HG02840 (cell line): ENCODE results near the gene KIF3A.

ENCODE experiments used
- ATAC-seq: cut with Tn5 transposase; IDR thresholded peaks from one replicate; pipeline ENCODE4 v1.9.1; 2021; ENCODE audit warnings: mild to moderate bottlenecking, moderate library complexity, moderate number of reproducible peaks; ENCODE audit not compliant: unreplicated experiment, low FRiP score

Gene KIF3A

GRCh38 chr5:132647473-132647872 is 89.9 kb downstream of the KIF3A start:
- no peak for ATAC-seq

DNA sequence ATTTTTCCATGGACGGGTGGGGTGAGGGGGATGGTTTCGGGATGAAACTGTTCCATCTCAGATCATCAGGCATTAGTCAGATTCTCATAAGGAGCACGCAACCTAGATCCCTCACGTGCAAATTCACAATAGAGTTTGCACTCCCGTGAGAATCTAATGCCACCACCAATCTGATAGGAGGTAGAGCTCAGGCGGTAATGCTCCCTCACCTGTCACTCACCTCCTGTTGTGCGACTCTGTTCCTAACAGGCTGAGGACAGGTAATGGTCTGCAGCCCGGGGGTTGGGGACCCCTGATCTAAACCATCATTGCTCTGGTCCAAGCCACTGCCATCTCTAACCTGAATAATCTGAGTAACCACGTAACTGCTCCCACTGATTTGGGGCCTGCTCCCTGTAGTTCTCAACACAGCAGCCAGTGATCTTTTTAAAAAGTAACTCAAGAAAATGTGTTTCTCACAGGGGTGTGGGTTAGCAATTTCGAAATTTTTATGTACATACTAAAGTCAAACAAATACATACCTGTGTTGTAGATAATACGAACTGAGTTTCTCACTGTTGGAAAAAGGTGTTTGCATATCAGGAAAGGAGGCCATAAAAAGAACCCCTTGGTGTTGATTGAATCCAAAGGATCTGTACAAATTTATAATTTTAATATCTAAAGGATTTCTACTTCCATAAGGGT is 90.6 kb downstream of the KIF3A start:
- ATAC-seq, result no peak

DNA sequence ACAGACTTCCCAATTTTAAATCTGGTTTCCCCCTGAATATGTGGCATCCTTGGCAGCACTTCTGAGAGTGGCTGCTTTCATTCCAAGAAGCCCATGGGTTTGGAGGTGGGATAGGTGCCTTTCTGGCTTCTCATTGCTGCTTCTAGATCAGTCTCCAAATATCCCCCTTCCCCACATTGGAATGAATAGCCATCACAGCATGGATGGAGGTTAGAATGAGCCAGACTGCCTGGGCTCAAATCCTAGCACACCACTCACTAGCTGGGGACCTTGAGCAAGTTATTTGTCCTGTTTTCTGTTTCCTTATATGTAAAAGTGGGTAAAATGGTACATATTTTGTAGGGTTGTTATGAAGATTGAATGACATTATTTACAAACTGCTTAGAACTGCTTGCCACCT is 93.2 kb downstream of the KIF3A start:
- ATAC-seq, result no peak
